HG02623 (cell line): ENCODE results near the gene ERVFRD-1.

Experiments
- ATAC-seq: cut with Tn5 transposase; IDR thresholded peaks from one replicate; pipeline ENCODE4 v1.9.1; 2021; ENCODE audit warnings: moderate library complexity; ENCODE audit not compliant: unreplicated experiment

The ERVFRD-1 gene

GRCh38 chr6:11110921-11111768 lies at the start of gene ERVFRD-1:
TSS of gene ERVFRD-1 (minus strand) at chr6:11111725. CDS start at chr6:11105310, 6,415 bp downstream.
- no peak for ATAC-seq

GRCh38 chr6:11160199-11160598 lies 48.7 kb upstream of the ERVFRD-1 start:
- ATAC-seq: no peak

GRCh38 chr6:11155589-11155988 lies 44.1 kb upstream of the ERVFRD-1 start:
- no peak for ATAC-seq

- ATAC-seq: no peak
These were observed 41.9 kb upstream of the ERVFRD-1 start for GRCh38 chr6:11153447-11153846.

GRCh38 chr6:11152581-11152980 lies 41.1 kb upstream of the ERVFRD-1 start:
- ATAC-seq: no peak

- no peak for ATAC-seq
These were observed 40.0 kb upstream of the ERVFRD-1 start for GRCh38 chr6:11151488-11151887.

- no peak for ATAC-seq
These were observed 38.0 kb upstream of the ERVFRD-1 start for GRCh38 chr6:11149551-11149950.

GRCh38 chr6:11146117-11146826 lies 34.7 kb upstream of the ERVFRD-1 start:
- no peak for ATAC-seq

- ATAC-seq: peak; percentile 84
These were observed 32.9 kb upstream of the ERVFRD-1 start for GRCh38 chr6:11144393-11144851.

- no peak for ATAC-seq
These were observed 32.2 kb upstream of the ERVFRD-1 start for GRCh38 chr6:11143394-11144371.

GRCh38 chr6:11142296-11143027 lies 30.9 kb upstream of the ERVFRD-1 start:
- no peak for ATAC-seq

GRCh38 chr6:11141295-11141694 lies 29.8 kb upstream of the ERVFRD-1 start:
- no peak for ATAC-seq

- no peak for ATAC-seq
These were observed 28.5 kb upstream of the ERVFRD-1 start for GRCh38 chr6:11140056-11140455.

- ATAC-seq: no peak
These were observed 27.8 kb upstream of the ERVFRD-1 start for GRCh38 chr6:11139051-11139960.

- no peak for ATAC-seq
These were observed 25.3 kb upstream of the ERVFRD-1 start for GRCh38 chr6:11136809-11137208.

GRCh38 chr6:11133281-11133680 lies 21.8 kb upstream of the ERVFRD-1 start:
- ATAC-seq: no peak

- no peak for ATAC-seq
These were observed 20.8 kb upstream of the ERVFRD-1 start for GRCh38 chr6:11132194-11132888.

GRCh38 chr6:11130605-11131004 lies 19.1 kb upstream of the ERVFRD-1 start:
- ATAC-seq: no peak
